H1 (cell line): ENCODE measurements around the gene PCNX4. TPM values are rescaled to one million over a fixed set of nuclear protein-coding genes. Genes with fewer than 3 reads are reported as not detected.

Experiments
- CTCF ChIA-PET: fragments of 300-600 bp; sonication (Branson Sonifier 250); formaldehyde crosslinking; loops from one replicate; lab custom pipeline; 2021; ENCODE audit not compliant: partially characterized antibody; lab: Charles Lee
- POLR2A ChIA-PET: fragments of 300-600 bp; sonication (Branson Sonifier 250); formaldehyde crosslinking; loops from one replicate; lab custom pipeline; 2021; ENCODE audit warnings: inconsistent platforms; ENCODE audit not compliant: partially characterized antibody; lab: Charles Lee
- DNase-seq, 2 experiments: peaks; one replicate each; pipeline versions ENCODE4 v3.0.0 to v3.0.0-alpha.2; 2010 to 2022; ENCODE audit warnings: low spot score in 2 of 2, low read depth in 1 of 2, mixed read lengths in 1 of 2
- FAIRE-seq: peaks from 2 replicates; lab custom pipeline; 2011; peaks lifted over from hg19 to GRCh38; lab: Jason Lieb, UNC
- H2AFZ ChIP-seq: 2 replicates; pipeline ENCODE4 v1.8.1; 2012; ENCODE audit warnings: low read length, inconsistent platforms
- H2AK5ac ChIP-seq: 2 replicates; pipeline ENCODE4 v1.6.1; 2013; ENCODE audit warnings: low read depth, low read length
- H2BK120ac ChIP-seq: replicated peaks from 2 replicates; pipeline ENCODE3; 2013; ENCODE audit warnings: low read depth, low read length, inconsistent platforms
- H2BK12ac ChIP-seq: 2 replicates; pipeline ENCODE4 v1.6.1; 2013; ENCODE audit warnings: low read depth, low read length
- H2BK15ac ChIP-seq: 2 replicates; pipeline ENCODE4 v1.6.1; 2013; ENCODE audit warnings: low read length
- H2BK20ac ChIP-seq: 2 replicates; pipeline ENCODE4 v1.6.1; 2013; ENCODE audit warnings: low read length
- H2BK5ac ChIP-seq: 2 replicates; pipeline ENCODE4 v1.6.1; 2013; ENCODE audit warnings: low read depth, low read length
- H3K14ac ChIP-seq: 2 replicates; pipeline ENCODE4 v1.6.1; 2013; ENCODE audit warnings: inconsistent platforms; ENCODE audit not compliant: insufficient read length
- H3K18ac ChIP-seq: 2 replicates; pipeline ENCODE4 v1.6.1; 2013; ENCODE audit warnings: low read length; ENCODE audit errors: extremely low read depth
- H3K23ac ChIP-seq: 2 replicates; pipeline ENCODE4 v1.6.1; 2013; ENCODE audit warnings: inconsistent platforms; ENCODE audit not compliant: insufficient read length
- H3K23me2 ChIP-seq: 2 replicates; pipeline ENCODE4 v1.6.1; 2013; ENCODE audit warnings: low read depth, low read length
- H3K27ac ChIP-seq: 2 replicates; pipeline ENCODE4 v1.6.1; 2011; ENCODE audit warnings: low read depth, low read length, inconsistent platforms
- H3K27me3 ChIP-seq, 4 experiments: replicated peaks in 1 of 4; 1 replicate in 1 of 4; 2 replicates in 3 of 4; pipeline versions ENCODE4 v1.6.1 to v1.8.1; 2011 to 2013; ENCODE audit warnings: low read length in 3 of 4, mild to moderate bottlenecking in 3 of 4, inconsistent platforms in 2 of 4, mixed read lengths in 2 of 4, moderate library complexity in 1 of 4; ENCODE audit not compliant: control insufficient read depth in 3 of 4, insufficient read depth in 3 of 4; ENCODE audit errors: extremely low read depth in 1 of 4
- H3K36me3 ChIP-seq, 4 experiments: 2 replicates each; pipeline versions ENCODE4 v1.6.1 to v1.8.1; 2011 to 2013; ENCODE audit warnings: mild to moderate bottlenecking in 4 of 4, low read length in 3 of 4, moderate library complexity in 2 of 4, control low read depth in 1 of 4, inconsistent platforms in 1 of 4; ENCODE audit not compliant: insufficient read depth in 4 of 4, control insufficient read depth in 2 of 4
- H3K4ac ChIP-seq: replicated peaks from 2 replicates; pipeline ENCODE3; 2013; ENCODE audit warnings: low read length, low read depth, mixed read lengths, inconsistent platforms; ENCODE audit not compliant: insufficient read length
- H3K4me1 ChIP-seq, 4 experiments: replicated peaks in 1 of 4; 1 replicate in 1 of 4; 2 replicates in 3 of 4; pipeline versions ENCODE4 v1.6.1 to v1.8.1; 2011 to 2013; ENCODE audit warnings: low read length in 3 of 4, inconsistent platforms in 2 of 4, mixed read lengths in 1 of 4; ENCODE audit not compliant: insufficient read depth in 4 of 4, control insufficient read depth in 3 of 4
- H3K4me2 ChIP-seq, 2 experiments: 2 replicates each; pipeline versions ENCODE4 v1.6.1 to v1.8.1; 2011 to 2013; ENCODE audit warnings: low read depth in 2 of 2, low read length in 2 of 2, control low read depth in 1 of 2, inconsistent platforms in 1 of 2, mild to moderate bottlenecking in 1 of 2; ENCODE audit not compliant: insufficient read depth in 1 of 2
- H3K4me3 ChIP-seq, 4 experiments: fragments of 200-600, 300-600 bp in 1 of 4; sonication (generic), shearing (Covaris generic), sonication (Bioruptor Twin) in 1 of 4; 2 replicates each; pipeline versions ENCODE4 v1.5.1 to v1.8.1; 2011 to 2016; ENCODE audit warnings: low read length in 4 of 4, low read depth in 3 of 4, control low read depth in 2 of 4, inconsistent platforms in 2 of 4, mild to moderate bottlenecking in 2 of 4, mixed read lengths in 1 of 4, moderate library complexity in 1 of 4; ENCODE audit not compliant: insufficient read depth in 2 of 4; ENCODE audit errors: extremely low read depth in 1 of 4
- H3K56ac ChIP-seq: replicated peaks from 2 replicates; pipeline ENCODE3; 2013; ENCODE audit warnings: low read depth, mild to moderate bottlenecking, mixed read lengths, low read length, inconsistent platforms; ENCODE audit not compliant: insufficient read length
- H3K79me1 ChIP-seq: 2 replicates; pipeline ENCODE4 v1.6.1; 2013; ENCODE audit warnings: low read depth, low read length, control low read depth
- H3K79me2 ChIP-seq, 2 experiments: 2 replicates each; pipeline versions ENCODE4 v1.6.1 to v1.8.1; 2012 to 2013; ENCODE audit warnings: low read length in 2 of 2, mild to moderate bottlenecking in 2 of 2, inconsistent platforms in 1 of 2; ENCODE audit not compliant: insufficient read depth in 2 of 2, control insufficient read depth in 1 of 2
- H3K9ac ChIP-seq, 4 experiments: replicated peaks in 1 of 4; 1 replicate in 1 of 4; 2 replicates in 3 of 4; pipeline versions ENCODE4 v1.6.1 to v1.8.1; 2011 to 2013; ENCODE audit warnings: low read depth in 3 of 4, low read length in 3 of 4, control low read depth in 2 of 4, mild to moderate bottlenecking in 2 of 4, moderate library complexity in 2 of 4, inconsistent platforms in 1 of 4; ENCODE audit errors: extremely low read depth in 1 of 4
- H3K9me3 ChIP-seq, 2 experiments: 2 replicates each; pipeline versions ENCODE4 v1.6.1 to v1.8.1; 2012 to 2013; ENCODE audit warnings: mild to moderate bottlenecking in 2 of 2, moderate library complexity in 2 of 2, control low read depth in 1 of 2, inconsistent platforms in 1 of 2, low read depth in 1 of 2, low read length in 1 of 2, mixed read lengths in 1 of 2; ENCODE audit not compliant: insufficient read depth in 2 of 2
- H4K20me1 ChIP-seq, 2 experiments: replicated peaks in 1 of 2; 2 replicates each; pipeline versions ENCODE3 to v1.8.1; 2011 to 2013; ENCODE audit warnings: inconsistent platforms in 2 of 2, low read length in 2 of 2, mild to moderate bottlenecking in 1 of 2; ENCODE audit not compliant: insufficient read depth in 2 of 2, control insufficient read depth in 1 of 2
- H4K5ac ChIP-seq: 2 replicates; pipeline ENCODE4 v1.6.1; 2013; ENCODE audit warnings: low read length, low read depth, mixed read lengths, inconsistent platforms; ENCODE audit not compliant: insufficient read length
- H4K8ac ChIP-seq: 2 replicates; pipeline ENCODE4 v1.8.0; 2013; ENCODE audit warnings: mild to moderate bottlenecking, moderate library complexity, low read length, inconsistent platforms; ENCODE audit not compliant: insufficient read depth; ENCODE audit errors: extremely low read depth
- H4K91ac ChIP-seq: replicated peaks from 2 replicates; pipeline ENCODE3; 2013; ENCODE audit warnings: low read length, mixed read lengths, inconsistent platforms; ENCODE audit not compliant: insufficient read length
- ATF3 ChIP-seq: IDR thresholded peaks from 2 replicates; pipeline ENCODE4 v1.6.1; 2011; ENCODE audit warnings: low read depth, mild to moderate bottlenecking, low read length; ENCODE audit not compliant: insufficient read depth
- BCL11A ChIP-seq, 2 experiments: IDR thresholded peaks; one replicate each; pipeline ENCODE4 v1.6.1; 2011; ENCODE audit warnings: low read depth in 2 of 2, low read length in 2 of 2, mild to moderate bottlenecking in 2 of 2
- BRCA1 ChIP-seq: IDR thresholded peaks from 2 replicates; pipeline ENCODE4 v1.6.1; 2012; ENCODE audit warnings: low read depth, low read length, improper control_type of control experiment
- CHD2 ChIP-seq: IDR thresholded peaks from 2 replicates; pipeline ENCODE4 v1.6.1; 2012; ENCODE audit warnings: low read length, improper control_type of control experiment
- E2F6 ChIP-seq: IDR thresholded peaks from 2 replicates; pipeline ENCODE4 v1.6.1; 2012; ENCODE audit warnings: inconsistent platforms
- EGR1 ChIP-seq: IDR thresholded peaks from 2 replicates; pipeline ENCODE4 v1.6.1; 2011; ENCODE audit warnings: low read depth, low read length, borderline replicate concordance
- EP300 ChIP-seq, 2 experiments: IDR thresholded peaks; 1 replicate in 1 of 2; 2 replicates in 1 of 2; pipeline ENCODE4 v1.6.1; 2011 to 2012; ENCODE audit warnings: low read depth in 2 of 2, low read length in 2 of 2, mild to moderate bottlenecking in 2 of 2, borderline replicate concordance in 1 of 2, inconsistent platforms in 1 of 2, moderate library complexity in 1 of 2
- JUN ChIP-seq: IDR thresholded peaks from 2 replicates; pipeline ENCODE4 v1.6.1; 2011; ENCODE audit warnings: low read depth, mild to moderate bottlenecking, improper control_type of control experiment, low read length
- POLR2A ChIP-seq, 2 experiments: IDR thresholded peaks; 1 replicate in 1 of 2; 2 replicates in 1 of 2; pipeline ENCODE4 v1.6.1; 2011; ENCODE audit warnings: low read depth in 2 of 2, low read length in 2 of 2, mild to moderate bottlenecking in 2 of 2; ENCODE audit errors: control extremely low read depth in 1 of 2
- RAD21 ChIP-seq, 2 experiments: IDR thresholded peaks in 1 of 2; conservative IDR thresholded peaks in 1 of 2; 2 replicates each; pipeline ENCODE4 v1.6.1; 2011; ENCODE audit warnings: low read depth in 2 of 2, low read length in 2 of 2, improper control_type of control experiment in 1 of 2, inconsistent platforms in 1 of 2, mild to moderate bottlenecking in 1 of 2, moderate library complexity in 1 of 2
- TAF7 ChIP-seq: optimal IDR thresholded peaks from 2 replicates; pipeline ENCODE3; 2011; ENCODE audit warnings: low read depth, mild to moderate bottlenecking, inconsistent platforms, low read length, moderate library complexity, borderline replicate concordance
- TEAD4 ChIP-seq: IDR thresholded peaks from 2 replicates; pipeline ENCODE4 v1.6.1; 2012; ENCODE audit warnings: low read depth, low read length, inconsistent platforms, mixed read lengths
- WGBS, 2 experiments: shearing (Covaris generic) in 1 of 2; methylation state at CpG; one replicate each; pipeline versions ENCODE4 v1.1.6 to v1.1.7; 2013 to 2015; ENCODE audit warnings: low lambda C conversion rate in 2 of 2, mixed read lengths in 2 of 2, inconsistent platforms in 1 of 2, low coverage in 1 of 2, missing lambda C conversion rate in 1 of 2; ENCODE audit not compliant: insufficient replicate concordance in 2 of 2, insufficient coverage in 1 of 2, insufficient read length in 1 of 2; ENCODE audit errors: extremely low coverage in 1 of 2, missing lambda C conversion rate in 1 of 2; 5-methylcytosine and 5-hydroxymethylcytosine counted together
- polyA plus RNA-seq, 7 experiments: library from polyadenylated mRNA; depleted of rRNA in 3 of 7; stranded (reverse) in 5 of 7; unstranded in 2 of 7; fragments of >200 nt in 5 of 7; fragments of 200-250 nt in 2 of 7; gene quantifications; 1 replicate in 5 of 7; 2 replicates in 1 of 7; 4 replicates in 1 of 7; pipeline versions ENCODE4 v1.2.1 to v1.2.3, GENCODE V29; 2011 to 2013; ENCODE audit warnings: missing spikeins in 2 of 7, mixed read lengths in 2 of 7
- total RNA-seq: library from RNA; stranded (reverse); fragmentation: NEBNext Ultra II Directional; extraction: Animal tissue kit (Norgen Biotek cat#: 25700); gene quantifications from 2 replicates; pipeline ENCODE4 v1.2.1, GENCODE V29; 2021

The PCNX4 gene
- total and polyA plus RNA-seq, 2 of the 8 experiments (the other 6 are each of a cell fraction or from before 2014, with no cell fraction given): 28.4 to 35.5 TPM

DNA sequence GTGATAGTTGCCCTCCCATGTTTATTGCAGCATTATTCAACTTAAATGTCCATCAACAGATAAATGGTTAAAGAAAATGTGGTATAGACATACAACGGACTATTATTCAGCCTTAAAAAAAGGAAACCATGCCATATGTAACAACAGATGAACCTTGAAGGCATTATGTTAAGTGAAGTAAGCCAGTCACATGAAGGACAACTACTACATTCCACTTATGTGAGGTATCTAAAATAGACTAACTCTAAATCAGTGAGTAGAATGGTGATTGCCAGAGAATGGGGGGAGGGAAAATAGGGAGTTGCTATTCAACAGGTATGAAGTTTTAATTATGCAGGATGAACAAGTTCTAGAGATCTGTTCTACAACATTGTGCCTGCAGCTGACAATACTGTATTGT is 10.1 kb downstream of the PCNX4 start:
- no peak overlapping the region for H3K23ac ChIP-seq
- no peak overlapping the region for H3K18ac ChIP-seq
- no peak overlapping the region for H2BK12ac ChIP-seq
- H4K91ac ChIP-seq: no peak overlapping the region
- no peak overlapping the region for H3K14ac ChIP-seq
- H3K9ac ChIP-seq: no peak overlapping the region
- no peaks in the 10 kb centered on the region for H3K23me2 ChIP-seq
- DNase-seq: no peak
- no peaks in the 10 kb centered on the region for H3K9me3 ChIP-seq
- no peak overlapping the region for H2AFZ ChIP-seq
- peaks cover 0 to 88% of the 10 kb centered on the region in 2 experiments; a peak in 3 of 4 replicates for H3K79me2 ChIP-seq
- H2BK5ac ChIP-seq: no peak overlapping the region
- H4K8ac ChIP-seq: no peak overlapping the region
- CTCF ChIA-PET: interaction anchor here (1.1 kb wide), 1 partner anchor 9 kb away, joined by 3 read pairs; the partner anchor contains the start of gene PCNX4
- no peak overlapping the region for H3K4me2 ChIP-seq
- H2BK15ac ChIP-seq: no peak overlapping the region
- no peak overlapping the region for H3K4ac ChIP-seq
- H4K5ac ChIP-seq: no peak overlapping the region
- no peaks in the 10 kb centered on the region for H3K27me3 ChIP-seq
- no peak overlapping the region for H2BK120ac ChIP-seq
- H3K4me1 ChIP-seq: no peaks in the 10 kb centered on the region
- FAIRE-seq: no peak
- no peaks in the 10 kb centered on the region for H3K79me1 ChIP-seq
- no peak overlapping the region for H2BK20ac ChIP-seq
- H3K56ac ChIP-seq: no peak overlapping the region
- H3K36me3 ChIP-seq: peaks cover 0 to 9% (median 2%) of the 10 kb centered on the region in 4 experiments; a peak in 2 of 8 replicates
- no peak overlapping the region for H2AK5ac ChIP-seq
- H4K20me1 ChIP-seq: peaks cover 3 to 7% of the 10 kb centered on the region in 2 experiments
- H3K4me3 ChIP-seq: no peak overlapping the region
- no peak overlapping the region for H3K27ac ChIP-seq
- 83% methylated on average over 1 of the region's 1 CpG; no CpG with 5 or more reads in 1 of the 2 experiments for WGBS, 2 experiments
- POLR2A ChIA-PET: interaction anchor here (1.0 kb wide), 1 partner anchor 10 kb away, joined by 3 read pairs; no protein-coding TSS in a partner anchor
- TF ChIP-seq E2F6: no peak
- TF ChIP-seq ATF3: no peak
- no peak for TF ChIP-seq BCL11A (IDR thresholded peaks at IDR 0.05; ENCODE audit: low read depth in 2 of 2, low read length in 2 of 2)
- TF ChIP-seq TEAD4: no peak
- no peak for TF ChIP-seq CHD2
- no peak for TF ChIP-seq EGR1
- TF ChIP-seq JUN: no peak
- no peak for TF ChIP-seq EP300 (IDR thresholded peaks at IDR 0.05; ENCODE audit: borderline replicate concordance in 1 of 2, low read depth in 2 of 2, low read length in 2 of 2)
- TF ChIP-seq TAF7: no peak
- TF ChIP-seq BRCA1: no peak
- no peak for TF ChIP-seq POLR2A (IDR thresholded peaks at IDR 0.05; ENCODE audit: control extremely low read depth in 1 of 2, low read depth in 2 of 2, low read length in 2 of 2)
- TF ChIP-seq RAD21 (IDR thresholded peaks at IDR 0.05 in 1 of 2, conservative IDR thresholded peaks at IDR 0.05 in 1 of 2; ENCODE audit: low read depth in 2 of 2, low read length in 2 of 2): no peak
